HFFc6 (cell line): ENCODE data around the gene CALCR. TPM values are rescaled to one million over a fixed set of nuclear protein-coding genes. Genes with fewer than 3 reads are reported as not detected.
"Not testable (repeated sequence)": the region's sequence is repeated elsewhere in the genome, so short reads cannot be mapped to it uniquely, and the experiment has no call there.

Source experiments
- DNase-seq: peaks from one replicate; pipeline ENCODE4 v3.0.0-alpha.2; 2018
- H3K27ac Mint-ChIP-seq: 2 replicates; pipeline ENCODE4 v1.8.0; 2020; ENCODE audit warnings: mild to moderate bottlenecking, mixed read lengths
- H3K27me3 Mint-ChIP-seq: 2 replicates; pipeline ENCODE4 v1.8.0; 2021; ENCODE audit warnings: mild to moderate bottlenecking, moderate library complexity, mixed read lengths; ENCODE audit not compliant: insufficient read depth
- H3K36me3 Mint-ChIP-seq: 2 replicates; pipeline ENCODE4 v1.8.0; 2021; ENCODE audit warnings: low read depth, mixed read lengths
- H3K4me1 Mint-ChIP-seq: 2 replicates; pipeline ENCODE4 v1.8.0; 2020; ENCODE audit warnings: low read depth, mixed read lengths
- H3K4me3 Mint-ChIP-seq: 2 replicates; pipeline ENCODE4 v1.8.0; 2020; ENCODE audit warnings: mild to moderate bottlenecking, moderate library complexity, mixed read lengths
- H3K9me3 Mint-ChIP-seq: 2 replicates; pipeline ENCODE4 v1.8.0; 2020; ENCODE audit warnings: mild to moderate bottlenecking, mixed read lengths
- CTCF ChIP-seq: fragments of 200-600 bp; sonication (generic); IDR thresholded peaks from 2 replicates; pipeline ENCODE4 v1.5.0; 2021; ENCODE audit warnings: antibody characterized with exemption, mild to moderate bottlenecking
- total RNA-seq, 6 experiments: library from RNA; stranded (reverse); fragmentation: NEBNext Ultra II Directional; extraction: Animal tissue kit (Norgen Biotek cat#: 25700); gene quantifications; 2 replicates in 1 of 6; 3 replicates in 5 of 6; pipeline ENCODE4 v1.2.3, GENCODE V29; 2021

Gene CALCR
- total RNA-seq, 6 experiments from 2014 or later = not detected

GRCh38 chr7:93601363-93601762 lies 26.8 kb upstream of the CALCR start:
- Mint-ChIP-seq H3K27me3 (no peaks in the 10 kb centered on the region; the same call in 1 of the 2 replicates), H3K4me1 (no peaks in the 10 kb centered on the region), H3K4me3 (no peak overlapping the region), H3K27ac (no peak overlapping the region), H3K9me3 (no peaks in the 10 kb centered on the region), H3K36me3 (no peaks in the 10 kb centered on the region)
- no peak for DNase-seq
- 0 out of 2 replicates have a peak, but pooled peaks have one; percentile 10 for TF ChIP-seq CTCF

- no peak for TF ChIP-seq CTCF
- Mint-ChIP-seq H3K27me3 (no peaks in the 10 kb centered on the region; the same call in 1 of the 2 replicates), H3K9me3 (no peaks in the 10 kb centered on the region), H3K4me1 (no peaks in the 10 kb centered on the region), H3K36me3 (no peaks in the 10 kb centered on the region), H3K27ac (no peak overlapping the region), H3K4me3 (no peak overlapping the region)
- DNase-seq = no peak
These were observed 19.7 kb upstream of the CALCR start for GRCh38 chr7:93594250-93594649.

GRCh38 chr7:93592588-93593266 lies 18.2 kb upstream of the CALCR start:
- TF ChIP-seq CTCF = no peak
- DNase-seq = no peak
- Mint-ChIP-seq H3K27ac (no peak overlapping the region), H3K4me3 (no peak overlapping the region), H3K27me3 (peaks cover 4% of the 10 kb centered on the region; the same call in 1 of the 2 replicates), H3K36me3 (no peaks in the 10 kb centered on the region), H3K9me3 (no peaks in the 10 kb centered on the region), H3K4me1 (no peaks in the 10 kb centered on the region)

GRCh38 chr7:93591224-93592050 lies 16.9 kb upstream of the CALCR start:
- H3K4me1 Mint-ChIP-seq, H3K27me3 Mint-ChIP-seq, H3K9me3 Mint-ChIP-seq, DNase-seq, H3K36me3 Mint-ChIP-seq, H3K4me3 Mint-ChIP-seq, H3K27ac Mint-ChIP-seq: not testable (repeated sequence)

- H3K4me3 Mint-ChIP-seq, H3K27me3 Mint-ChIP-seq, H3K9me3 Mint-ChIP-seq, H3K27ac Mint-ChIP-seq, H3K4me1 Mint-ChIP-seq, H3K36me3 Mint-ChIP-seq, DNase-seq: not testable (repeated sequence)
These were observed 11.9 kb upstream of the CALCR start for GRCh38 chr7:93586479-93586865.

GRCh38 chr7:93585694-93586478 lies 11.4 kb upstream of the CALCR start:
- not testable (repeated sequence) for DNase-seq, H3K9me3 Mint-ChIP-seq, H3K4me1 Mint-ChIP-seq, H3K27ac Mint-ChIP-seq, H3K36me3 Mint-ChIP-seq, H3K27me3 Mint-ChIP-seq, H3K4me3 Mint-ChIP-seq
